Endothelial cell of umbilical vein (primary cell): ENCODE data around the gene HRK. TPM values are rescaled to one million over a fixed set of nuclear protein-coding genes. Genes with fewer than 3 reads are reported as not detected.

Experiments used
- BruUV-seq: library from RNA; stranded (reverse); fragments of 400-500 nt; replicated peaks from 2 replicates; lab custom pipeline; 2021; lab: Mats Ljungman, UMichigan
- CTCF ChIA-PET: fragments of 300-600, 350-600 bp; sonication (Branson Sonifier 250); formaldehyde crosslinking; loops from one replicate; lab custom pipeline; 2021; ENCODE audit warnings: antibody characterized with exemption, inconsistent platforms; lab: Charles Lee
- POLR2A ChIA-PET: fragments of 300-600, 350-600 bp; sonication (Branson Sonifier 250); formaldehyde crosslinking; loops from one replicate; lab custom pipeline; 2021; ENCODE audit warnings: antibody characterized with exemption, inconsistent platforms; lab: Charles Lee
- DNase-seq: peaks from one replicate; pipeline ENCODE4 v3.0.0-alpha.2; 2011; ENCODE audit warnings: low read depth, low spot score
- FAIRE-seq: peaks from 2 replicates; lab custom pipeline; 2011; peaks lifted over from hg19 to GRCh38; lab: Jason Lieb, UNC
- H2AFZ ChIP-seq: 2 replicates; pipeline ENCODE4 v1.6.0; 2012; ENCODE audit warnings: low read depth, low read length, control low read depth, inconsistent platforms
- H3K27ac ChIP-seq: 2 replicates; pipeline ENCODE4 v1.5.1; 2011; ENCODE audit warnings: low read depth, mild to moderate bottlenecking, control low read depth, low read length, moderate library complexity; ENCODE audit not compliant: insufficient read depth
- H3K27me3 ChIP-seq, 2 experiments: 2 replicates each; pipeline versions ENCODE4 v1.6.0 to v1.6.1; 2011; ENCODE audit warnings: low read length in 2 of 2, mixed read lengths in 1 of 2; ENCODE audit not compliant: control insufficient read depth in 2 of 2, insufficient read depth in 2 of 2
- H3K36me3 ChIP-seq, 2 experiments: 2 replicates in 1 of 2; 3 replicates in 1 of 2; pipeline ENCODE4 v1.5.1; 2011; ENCODE audit warnings: low read length in 2 of 2, mild to moderate bottlenecking in 1 of 2, moderate library complexity in 1 of 2; ENCODE audit not compliant: control insufficient read depth in 2 of 2, insufficient read depth in 2 of 2; ENCODE audit errors: extremely low read depth in 1 of 2
- H3K4me1 ChIP-seq: 3 replicates; pipeline ENCODE4 v1.5.1; 2011; ENCODE audit warnings: mild to moderate bottlenecking, low read length; ENCODE audit not compliant: control insufficient read depth, insufficient read depth; ENCODE audit errors: extremely low read depth
- H3K4me2 ChIP-seq: 2 replicates; pipeline ENCODE4 v1.6.1; 2011; ENCODE audit warnings: low read length, control low read depth, mixed read lengths; ENCODE audit not compliant: insufficient read depth
- H3K4me3 ChIP-seq, 3 experiments: fragments of 200-600 bp in 1 of 3; sonication (generic), shearing (Covaris generic) in 1 of 3; replicated peaks in 1 of 3; 2 replicates each; pipeline ENCODE4 v1.5.1; 2011 to 2016; ENCODE audit warnings: control low read depth in 3 of 3, low read length in 3 of 3, mild to moderate bottlenecking in 2 of 3, inconsistent platforms in 1 of 3, low read depth in 1 of 3, moderate library complexity in 1 of 3; ENCODE audit not compliant: insufficient read depth in 1 of 3
- H3K79me2 ChIP-seq: 2 replicates; pipeline ENCODE4 v1.6.0; 2012; ENCODE audit warnings: low read length, inconsistent platforms; ENCODE audit not compliant: control insufficient read depth, insufficient read depth
- H3K9ac ChIP-seq: replicated peaks from 2 replicates; pipeline ENCODE3; 2011; ENCODE audit warnings: low read length, control low read depth; ENCODE audit not compliant: insufficient read depth; ENCODE audit errors: extremely low read depth
- H3K9me1 ChIP-seq: replicated peaks from 3 replicates; pipeline ENCODE4 v1.6.0; 2011; ENCODE audit warnings: mild to moderate bottlenecking, low read length; ENCODE audit not compliant: control insufficient read depth, insufficient read depth; ENCODE audit errors: extremely low read depth
- H3K9me3 ChIP-seq: replicated peaks from 2 replicates; pipeline ENCODE4 v1.5.1; 2012; ENCODE audit warnings: low read length, inconsistent platforms; ENCODE audit not compliant: control insufficient read depth, insufficient read depth
- H4K20me1 ChIP-seq: replicated peaks from 2 replicates; pipeline ENCODE3; 2011; ENCODE audit warnings: mild to moderate bottlenecking, low read length; ENCODE audit not compliant: control insufficient read depth, insufficient read depth; ENCODE audit errors: extremely low read depth
- EZH2 ChIP-seq: IDR thresholded peaks from 2 replicates; pipeline ENCODE4 v1.6.1; 2012; ENCODE audit warnings: borderline replicate concordance, low read depth, mild to moderate bottlenecking, moderate library complexity, low read length, inconsistent platforms; ENCODE audit not compliant: severe bottlenecking
- FOS ChIP-seq: IDR thresholded peaks from 2 replicates; pipeline ENCODE4 v1.6.1; 2011; ENCODE audit warnings: mild to moderate bottlenecking, low read length, moderate library complexity, borderline replicate concordance; ENCODE audit not compliant: insufficient read depth
- GATA2 ChIP-seq: IDR thresholded peaks from 2 replicates; pipeline ENCODE4 v1.7.0; 2011; ENCODE audit warnings: low read depth, mild to moderate bottlenecking, moderate library complexity, mixed read lengths, low read length; ENCODE audit not compliant: insufficient read length, insufficient read depth
- JUN ChIP-seq: IDR thresholded peaks from 2 replicates; pipeline ENCODE4 v1.6.1; 2011; ENCODE audit warnings: borderline replicate concordance, low read depth; ENCODE audit not compliant: insufficient read length, insufficient read depth
- MYC ChIP-seq: IDR thresholded peaks from one replicate; pipeline ENCODE4 v1.6.1; 2011; ENCODE audit warnings: mild to moderate bottlenecking, low read depth, low read length
- POLR2A ChIP-seq: IDR thresholded peaks from 2 replicates; pipeline ENCODE4 v1.6.1; 2012; ENCODE audit warnings: low read depth, mild to moderate bottlenecking, control low read depth, low read length
- POLR2AphosphoS5 ChIP-seq: IDR thresholded peaks from 2 replicates; pipeline ENCODE4 v1.6.1; 2012; ENCODE audit warnings: low read depth, mild to moderate bottlenecking, control low read depth, low read length, moderate library complexity; ENCODE audit not compliant: insufficient read depth
- dilution Hi-C: fragments of 300-500 bp; cut with MboI; formaldehyde crosslinking; loops from one replicate; pipeline ENCODE4 v1.15.0; 2019; ENCODE audit warnings: low sequenced_read_pairs; ENCODE audit not compliant: extremely low pct_ligation_motif_present
- intact Hi-C: fragments of 100-400 bp; cut with micrococcal nuclease; formaldehyde crosslinking; loops from one replicate; pipeline ENCODE4 v1.10.0; 2022
- polyA plus RNA-seq, 4 experiments: library from polyadenylated mRNA; depleted of rRNA in 3 of 4; stranded (reverse) in 3 of 4; unstranded in 1 of 4; fragments of >200 nt; gene quantifications; 2 replicates each; pipeline versions ENCODE4 v1.2.1 to v1.2.3, GENCODE V29; 2011 to 2012; ENCODE audit warnings: missing spikeins in 1 of 4
- total RNA-seq: library from RNA; stranded (reverse); gene quantifications from 2 replicates; pipeline ENCODE4 v1.2.3, GENCODE V29; 2021
- TF ChIP-seq, protein P1 (sequence below), 2 donors: IDR thresholded peaks; 1 replicate in 1 of 2; 2 replicates in 1 of 2; pipeline ENCODE4 v1.5.1; 2011; ENCODE audit warnings: low read length in 2 of 2, mild to moderate bottlenecking in 2 of 2, moderate library complexity in 2 of 2, control low read depth in 1 of 2, inconsistent platforms in 1 of 2, low read depth in 1 of 2; ENCODE audit not compliant: insufficient read depth in 1 of 2; ENCODE audit errors: extremely low read depth in 1 of 2
- TF ChIP-seq, protein P2 (sequence below): IDR thresholded peaks from 2 replicates; pipeline ENCODE4 v1.6.1; 2011; ENCODE audit not compliant: insufficient read depth, insufficient read length

The HRK gene
- total and polyA plus RNA-seq, 2 donors (not counting 3 experiments of a cell fraction or from before 2014, with no cell fraction given): not detected

DNA sequence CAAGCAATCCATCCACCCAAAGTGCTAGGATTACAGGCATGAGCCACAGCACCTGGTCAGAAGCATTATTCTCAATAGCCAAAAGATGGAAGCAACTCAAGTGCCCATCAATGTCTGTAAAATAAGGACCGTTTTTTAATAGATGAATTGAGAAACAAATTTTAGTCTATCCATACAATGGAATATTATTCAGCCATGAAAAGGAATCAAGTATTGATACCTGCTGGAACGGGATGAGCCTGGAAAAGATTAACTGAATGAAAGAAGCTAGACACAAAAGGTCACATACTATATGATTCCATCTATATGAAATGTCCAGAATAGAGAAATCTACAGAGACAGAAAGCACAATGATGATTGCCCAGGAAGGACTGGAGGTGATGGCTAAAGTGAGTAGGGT is 20.4 kb upstream of the HRK start:
- H4K20me1 ChIP-seq: no peaks in the 10 kb centered on the region
- H3K4me2 ChIP-seq: no peak overlapping the region
- no peaks in the 10 kb centered on the region for H3K9me1 ChIP-seq
- H3K9ac ChIP-seq: no peak overlapping the region
- ChIA-PET CTCF (no interaction called here), POLR2A (no interaction called here)
- no peaks in the 10 kb centered on the region for H3K79me2 ChIP-seq
- peaks cover 3 to 4% of the 10 kb centered on the region in 2 experiments for H3K27me3 ChIP-seq
- H3K27ac ChIP-seq: no peak overlapping the region
- H3K36me3 ChIP-seq: no peaks in the 10 kb centered on the region
- no peaks in the 10 kb centered on the region for H3K4me1 ChIP-seq
- BruUV-seq: no TSS peak
- DNase-seq (no peak), FAIRE-seq (no peak)
- intact Hi-C loops (no loop called here), dilution Hi-C loops (no loop called here)
- no peaks in the 10 kb centered on the region for H3K9me3 ChIP-seq
- TF ChIP-seq, protein P1, sequence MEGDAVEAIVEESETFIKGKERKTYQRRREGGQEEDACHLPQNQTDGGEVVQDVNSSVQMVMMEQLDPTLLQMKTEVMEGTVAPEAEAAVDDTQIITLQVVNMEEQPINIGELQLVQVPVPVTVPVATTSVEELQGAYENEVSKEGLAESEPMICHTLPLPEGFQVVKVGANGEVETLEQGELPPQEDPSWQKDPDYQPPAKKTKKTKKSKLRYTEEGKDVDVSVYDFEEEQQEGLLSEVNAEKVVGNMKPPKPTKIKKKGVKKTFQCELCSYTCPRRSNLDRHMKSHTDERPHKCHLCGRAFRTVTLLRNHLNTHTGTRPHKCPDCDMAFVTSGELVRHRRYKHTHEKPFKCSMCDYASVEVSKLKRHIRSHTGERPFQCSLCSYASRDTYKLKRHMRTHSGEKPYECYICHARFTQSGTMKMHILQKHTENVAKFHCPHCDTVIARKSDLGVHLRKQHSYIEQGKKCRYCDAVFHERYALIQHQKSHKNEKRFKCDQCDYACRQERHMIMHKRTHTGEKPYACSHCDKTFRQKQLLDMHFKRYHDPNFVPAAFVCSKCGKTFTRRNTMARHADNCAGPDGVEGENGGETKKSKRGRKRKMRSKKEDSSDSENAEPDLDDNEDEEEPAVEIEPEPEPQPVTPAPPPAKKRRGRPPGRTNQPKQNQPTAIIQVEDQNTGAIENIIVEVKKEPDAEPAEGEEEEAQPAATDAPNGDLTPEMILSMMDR (IDR thresholded peaks at IDR 0.05; ENCODE audit: extremely low read depth in 1 of 2, insufficient read depth in 1 of 2, low read depth in 1 of 2, low read length in 2 of 2): no peak
- TF ChIP-seq JUN: no peak
- TF ChIP-seq POLR2AphosphoS5: no peak
- TF ChIP-seq MYC: no peak
- no peak for TF ChIP-seq EZH2
- no peak for TF ChIP-seq GATA2
- no peak for TF ChIP-seq FOS
- TF ChIP-seq, protein P2, sequence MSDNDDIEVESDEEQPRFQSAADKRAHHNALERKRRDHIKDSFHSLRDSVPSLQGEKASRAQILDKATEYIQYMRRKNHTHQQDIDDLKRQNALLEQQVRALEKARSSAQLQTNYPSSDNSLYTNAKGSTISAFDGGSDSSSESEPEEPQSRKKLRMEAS: no peak
- TF ChIP-seq POLR2A: no peak
- no peak overlapping the region for H2AFZ ChIP-seq
- H3K4me3 ChIP-seq: no peak overlapping the region
